ENCODE measurements around the gene PHF20.
"Not testable (repeated sequence)": the region's sequence is repeated elsewhere in the genome, so short reads cannot be mapped to it uniquely, and the experiment has no call there.

Gene PHF20

DNA sequence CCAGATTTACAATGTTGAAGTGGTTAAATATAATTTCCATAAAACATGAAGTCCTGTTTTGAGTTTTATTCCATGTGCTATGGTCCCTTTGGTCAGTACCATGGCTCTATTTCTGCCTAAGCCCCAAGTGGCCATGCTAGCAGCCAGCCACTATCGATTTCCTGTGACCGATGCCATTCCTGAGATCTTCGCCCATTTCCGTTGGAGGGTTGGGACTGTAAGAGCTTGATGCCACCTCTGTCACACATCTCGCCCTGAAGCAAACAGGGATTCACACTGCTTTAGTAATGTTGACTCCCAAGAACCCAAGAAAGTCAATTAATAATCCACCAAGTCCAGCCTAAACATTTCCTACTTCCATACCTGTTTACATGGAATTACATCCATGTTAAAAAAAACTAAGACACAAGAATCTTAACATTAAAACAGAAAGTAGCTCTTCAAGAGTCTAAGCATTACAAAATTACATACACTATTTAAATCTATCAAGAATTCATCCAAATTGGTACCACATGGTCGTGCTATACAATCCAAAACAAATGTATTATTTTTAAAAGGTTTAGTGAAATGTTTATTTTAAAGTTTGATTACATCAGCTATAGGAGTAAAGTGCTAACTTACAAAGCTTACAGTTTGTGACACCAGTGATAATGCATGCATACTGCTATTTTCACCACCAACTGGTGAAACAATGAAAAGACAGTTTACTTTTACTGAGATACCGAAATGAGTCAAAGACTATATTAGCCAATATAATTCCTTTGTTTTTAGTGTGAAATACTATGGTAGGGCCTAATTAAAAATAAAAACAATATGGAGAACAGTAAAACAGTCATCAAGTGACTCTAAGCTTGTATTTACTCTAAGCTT, 32.3 kb upstream of the PHF20 start:
- DNase-seq = peak in 1 of 2 donors; percentile 55

DNA sequence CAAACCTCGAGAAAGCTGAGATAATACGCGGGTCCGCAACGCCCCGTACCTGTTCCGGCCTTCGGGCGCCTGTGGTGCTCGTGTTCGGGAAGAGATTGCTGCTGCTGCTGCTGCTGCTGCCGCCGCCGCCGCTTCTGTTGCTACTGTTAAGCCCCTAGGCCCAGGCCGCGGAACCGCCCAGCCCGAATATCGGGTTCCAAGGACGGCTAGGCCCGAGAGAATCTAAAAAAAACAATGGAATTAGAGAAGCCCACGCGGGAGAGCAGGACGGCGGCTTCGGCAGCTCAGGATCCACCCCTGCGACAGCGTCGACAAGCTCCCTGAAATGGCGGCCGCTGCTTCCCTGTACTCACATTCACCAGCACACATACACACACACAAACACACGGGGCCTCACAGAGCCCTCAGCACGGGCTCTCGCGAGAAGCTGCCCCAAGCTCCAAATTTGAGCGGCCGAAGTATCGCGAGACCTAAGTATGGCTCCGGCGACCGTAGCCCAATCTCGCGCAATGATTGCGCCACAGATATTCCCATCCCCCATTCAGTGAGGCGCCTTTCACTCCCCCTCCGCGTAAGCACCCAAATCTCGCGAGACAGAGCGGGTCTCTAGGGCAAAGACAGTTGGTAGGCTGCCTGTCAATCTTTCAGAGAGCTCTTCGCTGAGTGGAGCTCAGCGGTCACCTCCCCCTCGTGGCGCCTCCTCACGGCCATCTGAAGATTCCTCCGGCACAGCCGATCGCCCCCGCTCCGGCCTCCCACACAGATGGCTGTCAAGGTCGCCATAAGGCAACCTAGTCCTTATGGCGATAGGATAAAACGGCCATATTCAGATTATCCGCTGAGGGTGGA, 29.7 kb upstream of the PHF20 start, which contains the start of gene RBM39:
Gene RBM39, minus strand, starts transcription at position 369 of the 849 bp plus-strand sequence. CDS start 1,386 bp downstream, outside the sequence.
- DNase-seq = peak; percentile 100

GRCh38 chr20:35742741-35743523, 28.9 kb upstream of the PHF20 start:
- DNase-seq = peak; percentile 27 to 61

- peak; percentile 17 to 44 for DNase-seq
Measured at GRCh38 chr20:35743693-35744491, 27.9 kb upstream of the PHF20 start.

DNA sequence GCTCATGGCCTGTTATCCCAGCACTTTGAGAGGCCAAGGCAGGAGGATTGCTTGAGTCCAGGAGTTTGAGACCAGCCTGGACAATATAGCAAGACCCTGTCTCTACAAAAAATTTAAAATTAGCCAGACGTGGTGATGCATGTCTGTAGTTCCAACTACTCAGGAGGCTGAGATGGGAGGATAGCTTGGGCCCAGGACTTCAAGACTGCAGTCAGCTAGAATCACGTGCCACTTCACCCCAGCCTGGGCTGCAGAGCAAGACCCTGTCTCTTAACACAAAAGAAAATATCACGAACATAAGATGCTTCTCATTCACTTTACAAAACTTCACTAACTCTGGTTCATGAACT, 27.3 kb upstream of the PHF20 start:
- DNase-seq = not testable (repeated sequence)

DNA sequence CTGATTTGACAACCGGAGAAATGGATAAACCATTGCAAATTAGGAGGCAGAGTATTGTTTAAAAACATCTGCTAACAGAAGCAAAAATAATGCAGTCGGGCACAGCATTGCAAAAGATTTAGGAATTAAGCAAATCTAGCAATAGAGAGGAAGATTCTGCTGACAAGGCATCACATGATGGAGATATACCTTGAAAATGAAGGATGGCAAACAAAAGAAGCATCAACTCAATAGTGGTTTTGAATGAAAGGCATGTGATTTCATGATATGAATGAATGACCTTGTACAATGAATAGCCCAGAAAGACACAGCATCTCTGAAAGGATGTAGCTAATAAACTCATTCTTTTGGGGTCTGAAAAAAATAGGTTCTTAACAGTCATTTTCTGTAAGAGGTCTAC, 21.2 kb upstream of the PHF20 start:
- DNase-seq = no peak

DNA sequence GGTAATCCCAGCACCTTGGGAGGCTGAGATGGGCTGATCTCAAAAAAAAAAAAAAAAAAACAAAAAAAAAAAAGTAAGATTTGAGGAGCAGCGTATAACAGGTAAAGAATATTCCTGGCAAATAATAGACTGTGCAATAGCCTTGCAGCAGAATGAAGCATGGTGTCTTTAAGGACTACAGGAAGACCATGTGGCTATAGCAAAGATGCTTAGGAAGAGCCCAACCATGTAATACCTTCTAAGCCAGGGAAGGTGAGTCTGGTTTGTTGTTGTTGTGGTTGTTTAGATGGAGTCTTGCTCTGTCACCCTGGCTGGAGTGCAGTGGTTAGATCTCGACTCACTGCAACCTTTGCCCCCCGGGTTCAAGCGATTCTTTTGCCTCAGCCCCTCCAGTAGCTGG, 15.4 kb upstream of the PHF20 start:
- DNase-seq = no peak

- no peak for DNase-seq
Measured at GRCh38 chr20:35757098-35757705, 14.6 kb upstream of the PHF20 start.

DNA sequence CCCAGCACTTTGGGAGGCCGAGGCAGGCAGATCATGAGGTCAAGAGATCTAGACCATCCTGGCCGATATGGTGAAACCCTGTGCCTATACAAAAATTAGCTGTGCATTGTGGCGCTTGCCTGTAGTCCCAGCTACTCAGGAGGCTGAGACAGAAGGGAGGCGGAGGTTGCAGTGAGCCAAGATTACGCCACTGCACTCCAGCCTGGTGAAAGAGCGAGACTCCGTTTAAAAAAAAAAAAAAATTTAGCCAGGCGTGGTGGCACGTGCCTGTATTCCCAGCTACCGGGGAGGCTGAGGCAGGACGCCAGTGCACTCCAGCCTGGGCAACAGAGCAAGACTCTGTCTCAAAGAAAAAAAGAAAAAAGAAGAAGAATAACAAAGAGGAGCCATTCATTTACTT, 10.3 kb upstream of the PHF20 start:
- DNase-seq = not testable (repeated sequence)

DNA sequence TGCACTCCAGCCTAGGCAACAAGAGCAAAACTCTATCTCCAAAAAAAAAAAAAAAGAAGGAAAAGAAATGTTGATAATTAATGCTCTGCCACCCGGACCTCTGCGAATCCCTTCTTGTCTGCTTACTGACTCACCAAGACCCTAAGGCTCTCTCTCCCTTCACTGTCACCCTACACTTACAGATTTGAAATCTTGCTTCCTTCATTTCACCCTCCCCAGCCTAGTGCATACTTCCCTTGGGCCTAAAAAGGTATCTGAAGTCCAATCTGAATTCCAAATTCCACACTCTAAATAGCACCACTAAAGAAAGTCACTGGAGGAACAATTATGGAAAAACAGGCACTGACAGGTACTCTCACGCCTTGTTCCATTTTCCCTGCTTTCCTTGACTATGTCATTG, 9.4 kb upstream of the PHF20 start:
- no peak for DNase-seq

- DNase-seq = not testable (repeated sequence)
Measured at GRCh38 chr20:35764936-35765335, 6.9 kb upstream of the PHF20 start.

GRCh38 chr20:35766843-35767242, 5.0 kb upstream of the PHF20 start:
- no peak for DNase-seq

GRCh38 chr20:35767683-35768481, 3.9 kb upstream of the PHF20 start:
- DNase-seq = peak; percentile 83

GRCh38 chr20:35768731-35769664, 2.8 kb upstream of the PHF20 start:
- DNase-seq = peak; percentile 55 to 78

- DNase-seq = no peak
Measured at GRCh38 chr20:35771367-35771688, 487 bp upstream of the PHF20 start.

GRCh38 chr20:35772563-35773058, 796 bp downstream of the PHF20 start:
- no peak for DNase-seq

GRCh38 chr20:35773154-35773751, 1.4 kb downstream of the PHF20 start:
- DNase-seq = peak; percentile 69 to 73

DNA sequence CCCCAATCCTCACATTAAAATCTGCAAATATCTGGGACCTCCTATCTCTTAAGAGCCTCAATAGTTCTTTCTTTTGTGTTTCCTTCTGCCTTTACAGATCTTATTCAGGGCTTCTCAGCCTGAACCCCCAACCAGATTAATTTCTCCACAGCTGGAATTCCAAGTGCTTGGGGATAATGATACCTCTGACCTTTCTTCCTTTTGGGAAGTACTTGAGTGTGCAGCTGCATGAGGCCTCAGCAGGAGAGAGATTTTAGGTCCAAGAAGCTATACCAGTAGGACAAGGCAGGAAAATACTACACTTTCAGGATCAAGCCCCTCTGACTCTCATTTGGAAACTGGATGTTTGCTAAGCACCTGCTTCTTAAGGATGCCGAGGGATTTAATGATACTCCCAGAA, 2.6 kb downstream of the PHF20 start:
- DNase-seq = no peak

DNA sequence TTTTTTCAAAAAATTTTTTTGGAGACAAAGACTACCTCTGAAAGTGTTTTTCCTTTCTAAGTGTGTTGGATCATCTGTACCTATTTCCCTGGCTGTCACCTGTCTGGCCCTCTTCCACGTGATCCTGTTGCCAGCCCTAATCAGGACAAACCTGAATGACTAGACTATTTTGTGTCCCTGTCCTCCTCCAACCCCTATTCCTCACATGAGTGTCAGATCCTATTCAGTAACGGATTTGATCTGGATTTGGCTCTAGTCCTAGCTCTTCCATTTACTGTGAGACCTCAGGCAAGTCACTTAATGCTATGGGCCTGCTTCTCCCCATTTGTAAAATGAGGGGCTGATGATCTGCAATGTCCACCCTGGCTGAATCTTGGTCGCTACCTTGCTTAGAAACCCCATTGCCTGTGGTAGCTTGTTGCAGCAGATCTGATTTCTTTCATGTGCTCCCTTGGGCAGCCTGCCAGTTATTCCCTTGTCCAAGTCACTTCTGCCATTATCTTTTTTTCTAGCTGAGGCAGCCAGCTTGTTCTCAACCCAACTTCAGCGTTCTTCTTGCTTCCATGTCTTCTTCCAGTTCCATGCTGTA, 4.8 kb downstream of the PHF20 start:
- no peak for DNase-seq
